ENCODE measurements around the gene UNC5C. TPM values are rescaled to one million over a fixed set of nuclear protein-coding genes. Genes with fewer than 3 reads are reported as not detected.

Gene UNC5C
- total RNA-seq, 1 experiment from 2014 or later = 1.0 TPM

DNA sequence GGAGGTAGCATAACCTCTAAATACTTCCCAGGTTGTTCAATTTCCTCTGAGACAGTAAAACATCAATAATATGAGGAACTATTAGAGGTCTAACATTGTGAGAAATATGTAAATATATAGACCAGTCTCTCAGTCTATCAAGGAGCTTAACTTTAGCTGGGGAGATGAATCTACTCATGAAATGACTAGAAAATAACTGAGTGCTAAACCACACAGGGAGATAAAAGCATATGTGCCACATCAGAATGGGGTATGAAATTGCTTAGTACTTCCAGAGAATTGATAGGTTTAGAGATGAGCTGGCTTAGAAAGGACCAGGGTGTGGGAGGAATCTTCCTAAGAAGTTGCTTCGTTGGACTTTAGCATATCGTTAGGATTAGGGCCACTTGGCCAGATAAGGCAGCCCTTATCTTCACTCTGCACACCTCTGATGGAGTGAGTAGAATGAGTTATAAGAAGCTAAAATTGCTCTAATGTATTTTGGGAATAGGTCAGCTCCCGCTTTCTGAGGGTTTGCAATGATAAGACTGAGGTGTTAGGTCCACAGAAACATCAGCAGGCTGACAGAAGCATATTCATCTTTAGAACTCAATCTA lies 299.2 kb downstream of the UNC5C start:
- no peaks in the 10 kb centered on the region for H3K36me3 Mint-ChIP-seq
- CTCF ChIA-PET = interaction anchor here (1.4 kb wide), 1 partner anchor 45 kb away, joined by 3 read pairs; no protein-coding TSS in a partner anchor
- TF ChIP-seq CDX4 (CRISPR knock-in tag; IDR thresholded peaks at IDR 0.05; ENCODE audit: borderline replicate concordance) (no peak), ZNF532 (CRISPR knock-in tag; IDR thresholded peaks at IDR 0.05; ENCODE audit: borderline replicate concordance) (no peak), AR (CRISPR knock-in tag; IDR thresholded peaks at IDR 0.05) (no peak), NFE2L1 (CRISPR knock-in tag; IDR thresholded peaks at IDR 0.05) (no peak), IRF2 (CRISPR knock-in tag; IDR thresholded peaks at IDR 0.05; ENCODE audit: borderline replicate concordance, low read depth) (no peak), SP1 (CRISPR knock-in tag; conservative IDR thresholded peaks at IDR 0.05) (no peak), ZNF281 (CRISPR knock-in tag; IDR thresholded peaks at IDR 0.05) (no peak), ZNF138 (CRISPR knock-in tag; conservative IDR thresholded peaks at IDR 0.05) (no peak), E2F1 (CRISPR knock-in tag; IDR thresholded peaks at IDR 0.05) (no peak), GRHL2 (CRISPR knock-in tag; IDR thresholded peaks at IDR 0.05; ENCODE audit: insufficient replicate concordance, severe bottlenecking) (no peak), FOXJ3 (CRISPR knock-in tag; IDR thresholded peaks at IDR 0.05; ENCODE audit: borderline replicate concordance) (no peak), EMX1 (CRISPR knock-in tag; IDR thresholded peaks at IDR 0.05) (no peak), SOX15 (CRISPR knock-in tag; IDR thresholded peaks at IDR 0.05) (no peak), ATF6 (CRISPR knock-in tag; IDR thresholded peaks at IDR 0.05) (no peak), HMGA2 (CRISPR knock-in tag; IDR thresholded peaks at IDR 0.05) (no peak), HMGXB4 (CRISPR knock-in tag; IDR thresholded peaks at IDR 0.05) (no peak), CREB1 (CRISPR knock-in tag; IDR thresholded peaks at IDR 0.05) (no peak)
- TF ChIP-seq, protein P1, sequence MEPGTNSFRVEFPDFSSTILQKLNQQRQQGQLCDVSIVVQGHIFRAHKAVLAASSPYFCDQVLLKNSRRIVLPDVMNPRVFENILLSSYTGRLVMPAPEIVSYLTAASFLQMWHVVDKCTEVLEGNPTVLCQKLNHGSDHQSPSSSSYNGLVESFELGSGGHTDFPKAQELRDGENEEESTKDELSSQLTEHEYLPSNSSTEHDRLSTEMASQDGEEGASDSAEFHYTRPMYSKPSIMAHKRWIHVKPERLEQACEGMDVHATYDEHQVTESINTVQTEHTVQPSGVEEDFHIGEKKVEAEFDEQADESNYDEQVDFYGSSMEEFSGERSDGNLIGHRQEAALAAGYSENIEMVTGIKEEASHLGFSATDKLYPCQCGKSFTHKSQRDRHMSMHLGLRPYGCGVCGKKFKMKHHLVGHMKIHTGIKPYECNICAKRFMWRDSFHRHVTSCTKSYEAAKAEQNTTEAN (CRISPR knock-in tag; IDR thresholded peaks at IDR 0.05) = no peak
- TF ChIP-seq, protein P2, sequence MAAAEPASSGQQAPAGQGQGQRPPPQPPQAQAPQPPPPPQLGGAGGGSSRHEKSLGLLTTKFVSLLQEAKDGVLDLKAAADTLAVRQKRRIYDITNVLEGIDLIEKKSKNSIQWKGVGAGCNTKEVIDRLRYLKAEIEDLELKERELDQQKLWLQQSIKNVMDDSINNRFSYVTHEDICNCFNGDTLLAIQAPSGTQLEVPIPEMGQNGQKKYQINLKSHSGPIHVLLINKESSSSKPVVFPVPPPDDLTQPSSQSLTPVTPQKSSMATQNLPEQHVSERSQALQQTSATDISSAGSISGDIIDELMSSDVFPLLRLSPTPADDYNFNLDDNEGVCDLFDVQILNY (CRISPR knock-in tag; IDR thresholded peaks at IDR 0.05) = no peak
- peaks cover 8% of the 10 kb centered on the region for H3K4me1 Mint-ChIP-seq
- no peak overlapping the region for H3K27ac Mint-ChIP-seq
- no peak for ATAC-seq
- no peak overlapping the region for H3K4me3 Mint-ChIP-seq
- no peaks in the 10 kb centered on the region for H3K27me3 Mint-ChIP-seq (ENCODE audit: low read depth)
- DNase-seq (ENCODE audit: low spot score) = no peak
- H3K9me3 Mint-ChIP-seq = no peaks in the 10 kb centered on the region
- POLR2A ChIA-PET = no interaction called here
